WTC11 (cell line): ENCODE measurements around the gene CLIP3.
"Not testable (repeated sequence)": the region's sequence is repeated elsewhere in the genome, so short reads cannot be mapped to it uniquely, and the experiment has no call there.

Experiments
- AR ChIP-seq: fragments of 250-450 bp; sonication (Bioruptor Pico); IDR thresholded peaks from 2 replicates; pipeline ENCODE4 v1.9.0; 2021; ENCODE audit warnings: mild to moderate bottlenecking
- CBFB ChIP-seq: sonication (generic); formaldehyde crosslinking; IDR thresholded peaks from 2 replicates; pipeline ENCODE4 v1.8.1; 2022; ENCODE audit warnings: mild to moderate bottlenecking, low read depth, missing genetic modification reagents
- CTCF ChIP-seq: fragments of 200-600 bp; IDR thresholded peaks from 2 replicates; pipeline ENCODE4 v1.8.0; 2022; ENCODE audit warnings: antibody characterized with exemption
- E2F5 ChIP-seq: sonication (generic); formaldehyde crosslinking; IDR thresholded peaks from 2 replicates; pipeline ENCODE4 v1.8.1; 2022; ENCODE audit warnings: mild to moderate bottlenecking, moderate library complexity, missing genetic modification reagents
- EMX1 ChIP-seq: fragments of 250-450 bp; sonication (Bioruptor Pico); IDR thresholded peaks from 2 replicates; pipeline ENCODE4 v1.8.0; 2021; ENCODE audit warnings: mild to moderate bottlenecking
- ESRRA ChIP-seq: sonication (generic); formaldehyde crosslinking; IDR thresholded peaks from 2 replicates; pipeline ENCODE4 v1.8.1; 2022; ENCODE audit warnings: mild to moderate bottlenecking, missing genetic modification reagents, borderline replicate concordance
- FOXP1 ChIP-seq: sonication (generic); formaldehyde crosslinking; IDR thresholded peaks from 2 replicates; pipeline ENCODE4 v1.8.0; 2022; ENCODE audit warnings: missing genetic modification reagents, mild to moderate bottlenecking, moderate library complexity, borderline replicate concordance
- HMGXB4 ChIP-seq: sonication (generic); formaldehyde crosslinking; IDR thresholded peaks from 2 replicates; pipeline ENCODE4 v1.8.1; 2023; ENCODE audit warnings: mild to moderate bottlenecking, moderate library complexity, missing genetic modification reagents
- NR3C1 ChIP-seq: sonication (generic); formaldehyde crosslinking; conservative IDR thresholded peaks from 2 replicates; pipeline ENCODE4 v1.8.1; 2023; ENCODE audit warnings: low read depth, mild to moderate bottlenecking, missing genetic modification reagents
- PRDM15 ChIP-seq: sonication (generic); formaldehyde crosslinking; IDR thresholded peaks from 2 replicates; pipeline ENCODE4 v1.8.0; 2022; ENCODE audit warnings: missing genetic modification reagents
- SP1 ChIP-seq: sonication (generic); formaldehyde crosslinking; conservative IDR thresholded peaks from 2 replicates; pipeline ENCODE4 v1.8.1; 2022; ENCODE audit warnings: missing genetic modification reagents
- ZBTB21 ChIP-seq: sonication (generic); formaldehyde crosslinking; IDR thresholded peaks from 2 replicates; pipeline ENCODE4 v1.8.1; 2023; ENCODE audit warnings: mild to moderate bottlenecking, missing genetic modification reagents, borderline replicate concordance

- TF ChIP-seq CTCF; PRDM15 (CRISPR knock-in tag); FOXP1 (CRISPR knock-in tag); SP1 (CRISPR knock-in tag); E2F5; ZBTB21 (CRISPR knock-in tag); CBFB (CRISPR knock-in tag); ESRRA (CRISPR knock-in tag); NR3C1; EMX1 (CRISPR knock-in tag); AR (CRISPR knock-in tag); HMGXB4: not testable (repeated sequence)
These were observed 8.4 kb upstream of the CLIP3 start for GRCh38 chr19:36041092-36041491.
